Endothelial cell of umbilical vein (primary cell): ENCODE measurements around the gene NALCN. TPM values are rescaled to one million over a fixed set of nuclear protein-coding genes. Genes with fewer than 3 reads are reported as not detected.

Source experiments
- BruUV-seq: library from RNA; stranded (reverse); fragments of 400-500 nt; replicated peaks from 2 replicates; lab custom pipeline; 2021; lab: Mats Ljungman, UMichigan
- CTCF ChIA-PET: fragments of 300-600, 350-600 bp; sonication (Branson Sonifier 250); formaldehyde crosslinking; loops from one replicate; lab custom pipeline; 2021; ENCODE audit warnings: antibody characterized with exemption, inconsistent platforms; lab: Charles Lee
- POLR2A ChIA-PET: fragments of 300-600, 350-600 bp; sonication (Branson Sonifier 250); formaldehyde crosslinking; loops from one replicate; lab custom pipeline; 2021; ENCODE audit warnings: antibody characterized with exemption, inconsistent platforms; lab: Charles Lee
- DNase-seq: peaks from one replicate; pipeline ENCODE4 v3.0.0-alpha.2; 2011; ENCODE audit warnings: low read depth, low spot score
- FAIRE-seq: peaks from 2 replicates; lab custom pipeline; 2011; peaks lifted over from hg19 to GRCh38; lab: Jason Lieb, UNC
- H2AFZ ChIP-seq: 2 replicates; pipeline ENCODE4 v1.6.0; 2012; ENCODE audit warnings: low read depth, low read length, control low read depth, inconsistent platforms
- H3K27ac ChIP-seq: 2 replicates; pipeline ENCODE4 v1.5.1; 2011; ENCODE audit warnings: low read depth, mild to moderate bottlenecking, control low read depth, low read length, moderate library complexity; ENCODE audit not compliant: insufficient read depth
- H3K27me3 ChIP-seq, 2 experiments: 2 replicates each; pipeline versions ENCODE4 v1.6.0 to v1.6.1; 2011; ENCODE audit warnings: low read length in 2 of 2, mixed read lengths in 1 of 2; ENCODE audit not compliant: control insufficient read depth in 2 of 2, insufficient read depth in 2 of 2
- H3K36me3 ChIP-seq, 2 experiments: 2 replicates in 1 of 2; 3 replicates in 1 of 2; pipeline ENCODE4 v1.5.1; 2011; ENCODE audit warnings: low read length in 2 of 2, mild to moderate bottlenecking in 1 of 2, moderate library complexity in 1 of 2; ENCODE audit not compliant: control insufficient read depth in 2 of 2, insufficient read depth in 2 of 2; ENCODE audit errors: extremely low read depth in 1 of 2
- H3K4me1 ChIP-seq: 3 replicates; pipeline ENCODE4 v1.5.1; 2011; ENCODE audit warnings: mild to moderate bottlenecking, low read length; ENCODE audit not compliant: control insufficient read depth, insufficient read depth; ENCODE audit errors: extremely low read depth
- H3K4me2 ChIP-seq: 2 replicates; pipeline ENCODE4 v1.6.1; 2011; ENCODE audit warnings: low read length, control low read depth, mixed read lengths; ENCODE audit not compliant: insufficient read depth
- H3K4me3 ChIP-seq, 3 experiments: fragments of 200-600 bp in 1 of 3; sonication (generic), shearing (Covaris generic) in 1 of 3; replicated peaks in 1 of 3; 2 replicates each; pipeline ENCODE4 v1.5.1; 2011 to 2016; ENCODE audit warnings: control low read depth in 3 of 3, low read length in 3 of 3, mild to moderate bottlenecking in 2 of 3, inconsistent platforms in 1 of 3, low read depth in 1 of 3, moderate library complexity in 1 of 3; ENCODE audit not compliant: insufficient read depth in 1 of 3
- H3K79me2 ChIP-seq: 2 replicates; pipeline ENCODE4 v1.6.0; 2012; ENCODE audit warnings: low read length, inconsistent platforms; ENCODE audit not compliant: control insufficient read depth, insufficient read depth
- H3K9ac ChIP-seq: replicated peaks from 2 replicates; pipeline ENCODE3; 2011; ENCODE audit warnings: low read length, control low read depth; ENCODE audit not compliant: insufficient read depth; ENCODE audit errors: extremely low read depth
- H3K9me1 ChIP-seq: replicated peaks from 3 replicates; pipeline ENCODE4 v1.6.0; 2011; ENCODE audit warnings: mild to moderate bottlenecking, low read length; ENCODE audit not compliant: control insufficient read depth, insufficient read depth; ENCODE audit errors: extremely low read depth
- H3K9me3 ChIP-seq: replicated peaks from 2 replicates; pipeline ENCODE4 v1.5.1; 2012; ENCODE audit warnings: low read length, inconsistent platforms; ENCODE audit not compliant: control insufficient read depth, insufficient read depth
- H4K20me1 ChIP-seq: replicated peaks from 2 replicates; pipeline ENCODE3; 2011; ENCODE audit warnings: mild to moderate bottlenecking, low read length; ENCODE audit not compliant: control insufficient read depth, insufficient read depth; ENCODE audit errors: extremely low read depth
- EZH2 ChIP-seq: IDR thresholded peaks from 2 replicates; pipeline ENCODE4 v1.6.1; 2012; ENCODE audit warnings: borderline replicate concordance, low read depth, mild to moderate bottlenecking, moderate library complexity, low read length, inconsistent platforms; ENCODE audit not compliant: severe bottlenecking
- FOS ChIP-seq: IDR thresholded peaks from 2 replicates; pipeline ENCODE4 v1.6.1; 2011; ENCODE audit warnings: mild to moderate bottlenecking, low read length, moderate library complexity, borderline replicate concordance; ENCODE audit not compliant: insufficient read depth
- GATA2 ChIP-seq: IDR thresholded peaks from 2 replicates; pipeline ENCODE4 v1.7.0; 2011; ENCODE audit warnings: low read depth, mild to moderate bottlenecking, moderate library complexity, mixed read lengths, low read length; ENCODE audit not compliant: insufficient read length, insufficient read depth
- JUN ChIP-seq: IDR thresholded peaks from 2 replicates; pipeline ENCODE4 v1.6.1; 2011; ENCODE audit warnings: borderline replicate concordance, low read depth; ENCODE audit not compliant: insufficient read length, insufficient read depth
- MYC ChIP-seq: IDR thresholded peaks from one replicate; pipeline ENCODE4 v1.6.1; 2011; ENCODE audit warnings: mild to moderate bottlenecking, low read depth, low read length
- POLR2A ChIP-seq: IDR thresholded peaks from 2 replicates; pipeline ENCODE4 v1.6.1; 2012; ENCODE audit warnings: low read depth, mild to moderate bottlenecking, control low read depth, low read length
- POLR2AphosphoS5 ChIP-seq: IDR thresholded peaks from 2 replicates; pipeline ENCODE4 v1.6.1; 2012; ENCODE audit warnings: low read depth, mild to moderate bottlenecking, control low read depth, low read length, moderate library complexity; ENCODE audit not compliant: insufficient read depth
- dilution Hi-C: fragments of 300-500 bp; cut with MboI; formaldehyde crosslinking; loops from one replicate; pipeline ENCODE4 v1.15.0; 2019; ENCODE audit warnings: low sequenced_read_pairs; ENCODE audit not compliant: extremely low pct_ligation_motif_present
- intact Hi-C: fragments of 100-400 bp; cut with micrococcal nuclease; formaldehyde crosslinking; loops from one replicate; pipeline ENCODE4 v1.10.0; 2022
- polyA plus RNA-seq, 4 experiments: library from polyadenylated mRNA; depleted of rRNA in 3 of 4; stranded (reverse) in 3 of 4; unstranded in 1 of 4; fragments of >200 nt; gene quantifications; 2 replicates each; pipeline versions ENCODE4 v1.2.1 to v1.2.3, GENCODE V29; 2011 to 2012; ENCODE audit warnings: missing spikeins in 1 of 4
- total RNA-seq: library from RNA; stranded (reverse); gene quantifications from 2 replicates; pipeline ENCODE4 v1.2.3, GENCODE V29; 2021
- TF ChIP-seq, protein P1 (sequence below), 2 donors: IDR thresholded peaks; 1 replicate in 1 of 2; 2 replicates in 1 of 2; pipeline ENCODE4 v1.5.1; 2011; ENCODE audit warnings: low read length in 2 of 2, mild to moderate bottlenecking in 2 of 2, moderate library complexity in 2 of 2, control low read depth in 1 of 2, inconsistent platforms in 1 of 2, low read depth in 1 of 2; ENCODE audit not compliant: insufficient read depth in 1 of 2; ENCODE audit errors: extremely low read depth in 1 of 2
- TF ChIP-seq, protein P2 (sequence below): IDR thresholded peaks from 2 replicates; pipeline ENCODE4 v1.6.1; 2011; ENCODE audit not compliant: insufficient read depth, insufficient read length

NALCN gene
- total and polyA plus RNA-seq, 2 donors (not counting 3 experiments of a cell fraction or from before 2014, with no cell fraction given): 3.3 to 4.4 TPM

DNA sequence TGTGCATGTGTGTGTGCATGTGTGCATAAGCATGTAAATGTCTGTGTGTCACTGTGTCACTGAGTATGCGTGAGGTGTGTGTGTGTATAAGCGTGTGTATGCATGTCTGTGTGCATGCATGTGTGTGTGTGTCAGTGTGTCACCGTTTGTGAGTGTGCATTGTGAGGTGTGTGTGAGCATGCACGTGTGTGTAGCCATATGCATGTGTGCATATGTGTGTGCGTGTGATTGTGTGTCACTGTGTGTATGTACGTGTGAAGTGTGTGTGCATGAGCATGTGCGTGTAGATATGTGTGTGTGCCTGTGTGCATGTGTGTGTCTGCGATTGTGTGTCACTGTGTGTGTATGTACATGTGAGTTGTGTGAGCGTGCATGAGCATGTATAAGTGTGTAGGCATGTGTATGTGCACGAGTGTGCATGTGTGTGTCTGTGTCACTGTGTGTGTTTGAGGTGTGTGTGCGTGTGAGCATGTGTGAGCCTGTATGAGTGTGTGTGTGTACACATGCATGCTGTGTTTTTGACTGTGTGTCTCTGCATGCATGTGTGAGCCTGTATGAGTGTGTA lies 144.5 kb downstream of the NALCN start:
- no TSS peak for BruUV-seq
- CTCF ChIA-PET: no interaction called here
- Histone ChIP-seq H3K27me3 (no peaks in the 10 kb centered on the region), H3K4me2 (no peak overlapping the region), H3K4me3 (no peak overlapping the region), H3K9ac (no peak overlapping the region), H2AFZ (no peak overlapping the region), H3K79me2 (no peaks in the 10 kb centered on the region), H3K9me1 (no peaks in the 10 kb centered on the region), H3K4me1 (no peaks in the 10 kb centered on the region), H3K27ac (no peak overlapping the region), H3K36me3 (no peaks in the 10 kb centered on the region), H4K20me1 (no peaks in the 10 kb centered on the region), H3K9me3 (no peaks in the 10 kb centered on the region)
- no peak for FAIRE-seq
- POLR2A ChIA-PET: interaction anchor here (0.6 kb wide), 1 partner anchor 109 kb away, joined by 4 read pairs; no protein-coding TSS in a partner anchor
- dilution Hi-C loops (no loop called here), intact Hi-C loops (no loop called here)
- no peak for DNase-seq
- no peak for TF ChIP-seq POLR2AphosphoS5
- no peak for TF ChIP-seq EZH2
- TF ChIP-seq, protein P1, sequence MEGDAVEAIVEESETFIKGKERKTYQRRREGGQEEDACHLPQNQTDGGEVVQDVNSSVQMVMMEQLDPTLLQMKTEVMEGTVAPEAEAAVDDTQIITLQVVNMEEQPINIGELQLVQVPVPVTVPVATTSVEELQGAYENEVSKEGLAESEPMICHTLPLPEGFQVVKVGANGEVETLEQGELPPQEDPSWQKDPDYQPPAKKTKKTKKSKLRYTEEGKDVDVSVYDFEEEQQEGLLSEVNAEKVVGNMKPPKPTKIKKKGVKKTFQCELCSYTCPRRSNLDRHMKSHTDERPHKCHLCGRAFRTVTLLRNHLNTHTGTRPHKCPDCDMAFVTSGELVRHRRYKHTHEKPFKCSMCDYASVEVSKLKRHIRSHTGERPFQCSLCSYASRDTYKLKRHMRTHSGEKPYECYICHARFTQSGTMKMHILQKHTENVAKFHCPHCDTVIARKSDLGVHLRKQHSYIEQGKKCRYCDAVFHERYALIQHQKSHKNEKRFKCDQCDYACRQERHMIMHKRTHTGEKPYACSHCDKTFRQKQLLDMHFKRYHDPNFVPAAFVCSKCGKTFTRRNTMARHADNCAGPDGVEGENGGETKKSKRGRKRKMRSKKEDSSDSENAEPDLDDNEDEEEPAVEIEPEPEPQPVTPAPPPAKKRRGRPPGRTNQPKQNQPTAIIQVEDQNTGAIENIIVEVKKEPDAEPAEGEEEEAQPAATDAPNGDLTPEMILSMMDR (IDR thresholded peaks at IDR 0.05; ENCODE audit: extremely low read depth in 1 of 2, insufficient read depth in 1 of 2, low read depth in 1 of 2, low read length in 2 of 2): no peak
- no peak for TF ChIP-seq JUN
- no peak for TF ChIP-seq FOS
- TF ChIP-seq MYC: no peak
- no peak for TF ChIP-seq GATA2
- TF ChIP-seq POLR2A: no peak
- TF ChIP-seq, protein P2, sequence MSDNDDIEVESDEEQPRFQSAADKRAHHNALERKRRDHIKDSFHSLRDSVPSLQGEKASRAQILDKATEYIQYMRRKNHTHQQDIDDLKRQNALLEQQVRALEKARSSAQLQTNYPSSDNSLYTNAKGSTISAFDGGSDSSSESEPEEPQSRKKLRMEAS: no peak
